AG10803 (cell line): ENCODE measurements around the gene IL1R1.

Experiments used
- DNase-seq: peaks from one replicate; pipeline ENCODE4 v3.0.0; 2010; ENCODE audit warnings: low read depth
- H3K4me3 ChIP-seq: 2 replicates; pipeline ENCODE4 v1.5.1; 2011; ENCODE audit warnings: mild to moderate bottlenecking, low read length, control low read depth
- CTCF ChIP-seq: conservative IDR thresholded peaks from 2 replicates; pipeline ENCODE4 v1.5.1; 2011; ENCODE audit warnings: mild to moderate bottlenecking, low read length, control low read depth, inconsistent platforms

IL1R1 gene

GRCh38 chr2:102204638-102205037, 62.1 kb downstream of the IL1R1 start:
- TF ChIP-seq CTCF: no peak
- no peak for DNase-seq
- H3K4me3 ChIP-seq: no peak overlapping the region

GRCh38 chr2:102206666-102207341, 64.3 kb downstream of the IL1R1 start:
- no peak for TF ChIP-seq CTCF
- peak; percentile 23 for DNase-seq
- H3K4me3 ChIP-seq: no peak overlapping the region

DNA sequence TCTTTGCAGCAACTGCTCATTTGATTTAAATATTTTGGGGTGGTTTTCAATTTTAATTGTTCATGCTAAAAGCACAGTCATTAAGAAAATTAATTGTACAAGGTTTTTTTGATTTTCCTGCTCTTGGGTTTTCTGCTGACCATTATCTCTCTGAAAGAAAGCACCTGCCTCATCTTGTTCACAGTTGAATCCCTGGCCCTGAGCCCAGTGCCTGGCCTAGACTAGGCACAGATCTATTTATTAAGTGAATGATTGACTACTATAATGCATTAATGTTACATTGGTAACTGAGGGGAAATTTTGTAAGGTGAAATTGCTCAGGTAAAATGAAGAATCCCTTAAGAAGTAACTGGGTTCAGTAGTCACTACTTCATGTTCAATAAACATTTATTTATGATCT, 66.2 kb downstream of the IL1R1 start:
- no peak for DNase-seq
- H3K4me3 ChIP-seq: no peak overlapping the region
- no peak for TF ChIP-seq CTCF

- H3K4me3 ChIP-seq: no peak overlapping the region
- no peak for TF ChIP-seq CTCF
- no peak for DNase-seq
Measured at GRCh38 chr2:102209474-102209873, 66.9 kb downstream of the IL1R1 start.

DNA sequence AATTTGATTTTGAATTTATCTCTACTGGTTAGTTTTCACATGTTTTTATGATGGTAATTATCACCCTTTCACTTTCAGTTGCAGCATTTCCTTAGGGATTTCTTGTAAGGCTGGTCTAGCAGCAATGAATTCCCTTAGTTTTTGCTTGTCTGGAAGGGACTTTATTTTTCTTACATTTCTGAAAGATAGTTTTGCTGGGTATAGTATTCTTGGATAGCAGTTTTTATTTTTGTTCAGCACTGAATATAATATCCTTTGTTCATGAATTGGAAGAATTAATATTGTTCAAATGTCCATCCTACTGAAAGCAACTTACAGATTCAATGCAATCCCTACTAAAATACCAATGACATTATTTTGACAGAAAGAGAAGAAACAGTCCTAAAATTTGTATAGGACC, 74.5 kb downstream of the IL1R1 start:
- TF ChIP-seq CTCF: no peak
- H3K4me3 ChIP-seq: no peak overlapping the region
- DNase-seq: no peak

GRCh38 chr2:102224824-102225739, 82.5 kb downstream of the IL1R1 start:
- no peak for TF ChIP-seq CTCF
- DNase-seq: no peak
- no peak overlapping the region for H3K4me3 ChIP-seq

GRCh38 chr2:102226171-102226570, 83.6 kb downstream of the IL1R1 start:
- no peak for DNase-seq
- TF ChIP-seq CTCF: no peak
- H3K4me3 ChIP-seq: no peak overlapping the region
